TTC549 (cell line): Measurements from ENCODE around the gene RMDN2.

Experiments used
- FAIRE-seq: peaks from 2 replicates; lab custom pipeline; 2012; peaks lifted over from hg19 to GRCh38; lab: Jason Lieb, UNC

The RMDN2 gene, protein sequence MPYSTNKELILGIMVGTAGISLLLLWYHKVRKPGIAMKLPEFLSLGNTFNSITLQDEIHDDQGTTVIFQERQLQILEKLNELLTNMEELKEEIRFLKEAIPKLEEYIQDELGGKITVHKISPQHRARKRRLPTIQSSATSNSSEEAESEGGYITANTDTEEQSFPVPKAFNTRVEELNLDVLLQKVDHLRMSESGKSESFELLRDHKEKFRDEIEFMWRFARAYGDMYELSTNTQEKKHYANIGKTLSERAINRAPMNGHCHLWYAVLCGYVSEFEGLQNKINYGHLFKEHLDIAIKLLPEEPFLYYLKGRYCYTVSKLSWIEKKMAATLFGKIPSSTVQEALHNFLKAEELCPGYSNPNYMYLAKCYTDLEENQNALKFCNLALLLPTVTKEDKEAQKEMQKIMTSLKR

DNA sequence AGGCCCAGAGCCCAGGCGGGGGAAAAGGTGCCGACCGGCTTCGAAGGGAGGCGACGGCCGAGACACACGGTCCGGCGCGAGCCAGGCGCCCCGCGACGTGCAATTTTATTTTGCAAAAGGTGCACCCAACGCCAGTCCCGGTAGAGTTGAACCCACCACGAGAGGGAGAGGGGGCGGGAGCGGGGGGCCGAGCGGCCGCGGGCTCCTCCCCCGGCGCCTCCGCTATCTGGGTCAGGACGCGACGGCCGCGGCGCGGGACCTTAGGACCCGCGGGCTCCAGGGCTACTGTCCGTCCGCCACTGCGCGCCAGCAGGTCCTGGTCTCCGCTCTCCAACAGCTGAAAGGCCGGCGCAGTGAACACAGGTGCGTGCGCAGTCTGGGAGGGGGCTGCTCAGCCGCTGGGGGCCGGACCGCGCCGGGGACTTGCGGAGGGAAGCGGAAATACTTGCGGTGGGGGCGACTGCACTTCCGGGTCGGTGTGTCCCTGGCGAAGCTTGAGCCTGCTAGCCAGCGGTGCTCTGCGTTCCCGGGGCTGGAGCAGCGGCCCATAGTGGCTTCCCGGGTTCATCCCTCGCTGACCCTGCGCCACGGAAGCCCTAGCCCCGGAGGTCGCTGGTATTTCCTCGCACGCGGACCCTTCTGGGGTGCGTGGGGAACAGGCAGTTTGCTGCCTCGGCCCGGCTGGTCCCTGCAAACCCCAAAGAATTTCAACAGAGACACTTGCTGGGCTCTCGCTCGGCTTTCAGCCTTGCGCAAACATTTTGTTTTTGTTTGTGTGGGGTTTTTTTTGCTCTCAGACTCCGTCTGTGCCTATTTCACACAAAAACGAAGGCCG lies at the start of gene RMDN2:
RMDN2 (plus strand) TSS at position 225 of the 835 bp plus-strand sequence. CDS start 3,991 bp downstream, outside the sequence.
- peak; percentile 57 for FAIRE-seq

DNA sequence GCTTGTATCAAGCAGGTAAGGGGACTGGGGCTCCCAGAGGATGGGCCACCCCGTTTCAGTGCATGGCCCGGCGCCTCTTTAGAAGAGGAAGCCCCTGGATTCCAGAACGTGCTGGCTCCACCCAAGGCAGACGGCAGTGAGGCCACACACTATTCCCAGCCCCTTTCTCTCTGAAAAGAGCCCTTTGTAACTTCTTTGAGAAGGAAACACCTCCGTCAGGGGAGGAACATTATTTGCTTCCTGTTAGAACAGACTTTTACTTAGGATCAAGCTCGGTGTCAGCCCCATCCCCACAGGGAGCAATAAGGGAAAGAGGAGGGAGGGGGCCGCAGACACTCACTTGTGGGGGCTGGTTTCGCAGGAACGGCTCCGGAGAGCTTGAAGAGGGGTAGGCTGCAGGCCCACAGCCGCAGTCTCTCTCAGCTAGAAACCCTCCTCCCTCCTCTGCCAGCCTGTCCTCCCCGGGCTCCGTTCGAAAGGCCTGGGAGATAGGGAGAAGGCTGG lies 49.6 kb upstream of the RMDN2 start:
- FAIRE-seq: no peak

DNA sequence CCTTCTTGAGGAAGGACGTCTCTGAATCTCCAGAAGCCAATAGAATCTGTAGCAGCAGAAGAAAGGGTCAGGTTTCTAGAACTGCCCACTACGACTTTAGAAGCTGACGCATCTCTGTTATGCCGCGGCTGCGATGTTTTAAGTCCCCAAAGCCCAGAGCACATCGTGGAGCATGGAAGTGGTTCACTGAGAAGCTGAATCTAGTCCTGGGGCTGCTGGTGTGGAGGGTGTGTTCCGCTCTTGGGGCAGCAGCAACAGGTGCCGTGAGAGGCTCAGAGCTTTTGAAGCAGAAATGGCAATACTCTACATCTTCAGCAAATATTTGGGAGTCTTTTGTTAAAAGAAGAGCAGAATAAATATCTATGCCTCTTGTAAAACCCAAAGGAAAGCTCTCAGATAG lies 48.9 kb upstream of the RMDN2 start:
- FAIRE-seq: no peak

GRCh38 chr2:37877457-37878315 lies 47.4 kb upstream of the RMDN2 start:
- peak; percentile 98 for FAIRE-seq

DNA sequence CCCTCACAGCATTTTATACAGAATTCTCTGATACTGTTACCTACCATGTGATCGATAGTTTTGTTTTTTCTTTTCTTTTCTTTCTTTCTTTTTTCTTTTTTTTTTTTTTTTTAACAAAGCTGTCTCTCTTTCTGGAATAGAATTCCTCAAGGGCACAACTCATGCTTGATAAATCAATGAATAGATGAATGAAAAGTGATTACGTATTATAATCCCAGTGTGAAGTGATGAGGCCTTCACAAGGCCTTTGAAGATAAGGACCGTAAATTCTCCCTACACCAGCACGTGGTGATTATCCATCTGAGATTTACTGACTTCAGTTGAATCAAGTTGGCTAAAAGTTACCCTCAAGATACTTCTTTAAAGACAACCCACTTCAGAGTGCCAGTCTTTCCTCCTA lies 46.6 kb upstream of the RMDN2 start:
- peak; percentile 92 for FAIRE-seq

- no peak for FAIRE-seq
These were observed 44.5 kb upstream of the RMDN2 start for GRCh38 chr2:37880551-37880950.

DNA sequence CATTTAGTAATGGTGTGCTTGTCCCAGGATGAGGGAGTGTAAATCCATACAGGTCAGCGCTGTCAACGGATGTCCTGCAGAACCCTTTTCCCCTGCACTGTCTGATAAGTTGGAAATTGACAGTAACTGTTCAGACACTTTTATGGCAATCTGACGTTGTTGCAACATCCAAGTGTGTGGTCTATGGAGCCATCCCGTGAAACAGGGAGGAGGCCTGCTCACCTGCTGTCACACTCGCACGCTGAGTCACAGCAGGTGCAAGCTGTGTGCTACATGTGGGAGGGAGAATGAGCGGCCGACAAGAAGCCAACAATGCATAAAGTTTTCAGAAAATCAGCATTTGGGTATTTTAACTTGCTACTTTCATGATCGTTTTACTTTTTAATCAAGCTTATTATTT lies 43.7 kb upstream of the RMDN2 start:
- no peak for FAIRE-seq

GRCh38 chr2:37882036-37882435 lies 43.1 kb upstream of the RMDN2 start:
- no peak for FAIRE-seq

GRCh38 chr2:37883518-37883917 lies 41.6 kb upstream of the RMDN2 start:
- FAIRE-seq: no peak

DNA sequence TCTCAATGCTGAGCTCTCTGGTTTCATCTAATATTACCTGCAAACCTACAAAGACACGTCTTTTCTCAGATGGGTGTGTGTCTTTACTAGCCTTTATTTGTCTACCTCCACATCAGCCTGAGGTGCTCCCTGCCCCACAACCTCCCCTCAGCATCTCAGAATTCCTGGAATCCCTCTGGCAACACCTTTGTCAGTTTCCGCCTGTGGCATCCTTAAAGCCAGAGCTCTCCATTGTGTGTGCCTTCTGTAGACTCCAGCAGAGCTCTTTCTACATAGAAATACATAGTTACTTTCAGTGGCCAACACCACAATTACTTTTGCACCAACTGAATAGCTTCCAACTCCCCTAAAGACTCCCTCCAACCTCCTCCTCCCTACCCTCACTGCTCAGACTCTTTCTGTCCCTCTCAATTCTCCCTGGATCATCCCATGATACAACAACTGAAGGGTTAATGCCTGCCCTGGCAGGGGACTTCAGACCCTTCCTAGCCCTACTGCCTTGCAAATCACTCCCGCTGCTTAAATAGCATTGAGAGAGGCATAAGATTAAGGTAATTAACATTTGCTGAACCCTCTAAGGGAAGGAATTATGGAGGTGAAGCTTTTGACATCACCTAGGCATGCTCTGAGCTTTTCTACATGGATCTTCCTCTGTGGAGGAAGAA lies 39.6 kb upstream of the RMDN2 start:
- FAIRE-seq: no peak

DNA sequence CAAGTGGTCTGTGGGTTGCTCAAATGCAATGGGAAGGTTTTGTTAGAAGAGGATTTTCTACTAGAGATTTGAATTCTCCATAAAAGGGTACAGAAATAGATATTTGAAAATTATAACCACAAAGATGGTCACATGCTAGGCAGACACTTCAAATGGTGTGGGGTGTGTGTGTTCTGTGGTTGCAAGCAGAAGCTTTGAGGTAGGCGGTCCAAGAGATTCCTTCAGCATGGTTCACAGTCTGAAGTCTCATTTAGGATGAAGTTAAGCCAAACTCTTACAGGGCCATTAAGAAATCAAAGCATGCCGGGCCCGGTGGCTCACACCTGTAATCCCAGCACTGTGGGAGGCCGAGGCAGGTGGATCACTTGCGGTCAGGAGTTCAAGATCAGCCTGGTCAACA lies 38.3 kb upstream of the RMDN2 start:
- no peak for FAIRE-seq

GRCh38 chr2:37887286-37887685 lies 37.8 kb upstream of the RMDN2 start:
- FAIRE-seq: no peak

DNA sequence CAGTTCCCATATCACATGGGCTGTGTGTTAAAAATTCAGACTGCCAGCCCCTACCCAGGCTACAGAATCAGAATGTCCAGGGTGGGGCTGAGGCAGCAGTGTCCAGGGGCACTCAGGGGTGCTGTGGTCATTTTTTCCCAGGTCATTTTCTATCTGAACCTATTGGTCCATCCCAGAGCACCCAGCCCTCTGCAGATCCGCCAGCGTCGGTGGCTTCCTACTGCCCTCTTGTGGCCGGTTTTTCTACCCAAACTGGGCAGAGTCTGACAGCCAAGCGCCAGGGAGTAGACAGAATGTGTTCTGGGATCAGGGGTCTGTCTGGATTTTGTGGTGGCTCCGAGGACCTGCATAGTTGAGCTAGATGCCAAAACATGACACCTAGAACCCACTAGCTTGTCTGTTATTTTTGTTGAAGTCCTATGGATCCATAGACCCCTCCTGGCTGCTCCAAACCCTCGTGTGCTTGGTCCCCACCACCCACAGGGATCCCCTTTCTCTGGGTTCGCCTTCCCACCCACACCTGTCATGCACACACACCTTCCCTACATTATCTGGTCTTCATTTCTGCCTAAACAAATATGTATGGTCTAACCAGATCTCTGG lies 34.1 kb upstream of the RMDN2 start:
- FAIRE-seq: no peak

GRCh38 chr2:37891846-37892435 lies 33.1 kb upstream of the RMDN2 start:
- no peak for FAIRE-seq

GRCh38 chr2:37892436-37893114 lies 32.5 kb upstream of the RMDN2 start:
- no peak for FAIRE-seq

- no peak for FAIRE-seq
These were observed 31.8 kb upstream of the RMDN2 start for GRCh38 chr2:37893327-37893726.

GRCh38 chr2:37894047-37894446 lies 31.0 kb upstream of the RMDN2 start:
- peak; percentile 75 for FAIRE-seq

- peak; percentile 28 for FAIRE-seq
These were observed 30.5 kb upstream of the RMDN2 start for GRCh38 chr2:37894601-37895000.

GRCh38 chr2:37895140-37895539 lies 29.9 kb upstream of the RMDN2 start:
- FAIRE-seq: no peak

DNA sequence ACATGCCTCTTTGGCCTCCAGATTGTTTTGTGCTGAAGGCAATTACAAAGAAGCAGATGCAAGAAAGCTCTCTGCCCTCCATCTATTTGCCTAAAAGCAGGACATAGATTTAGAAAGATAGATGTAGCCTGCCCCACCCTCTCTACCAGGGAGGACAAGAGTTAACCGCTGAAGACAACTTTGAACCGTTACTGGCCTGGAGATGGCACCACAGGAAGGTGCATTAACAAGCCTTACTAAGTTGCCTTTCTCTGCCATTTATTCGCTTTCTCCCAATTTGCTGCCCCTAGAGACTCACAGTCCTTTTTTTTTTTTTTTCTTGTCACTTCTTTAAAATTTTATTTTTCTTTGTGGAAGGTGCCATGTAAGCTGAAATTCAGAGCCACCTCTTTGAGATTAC lies 28.8 kb upstream of the RMDN2 start:
- FAIRE-seq: peak; percentile 65
